Lower leg skin (tissue), 4 donors: ENCODE data around the gene THAP8. TPM values are rescaled to one million over a fixed set of nuclear protein-coding genes. Genes with fewer than 3 reads are reported as not detected.

Source experiments
- DNase-seq, 2 donors: peaks; one replicate each; pipeline ENCODE4 v3.0.0-alpha.2; 2019; ENCODE audit warnings: low spot score in 2 of 2
- H3K4me3 ChIP-seq: fragments of 200-600 bp; sonication (generic); 2 replicates; pipeline ENCODE4 v1.5.1; 2017; ENCODE audit warnings: mild to moderate bottlenecking, low read depth; ENCODE audit not compliant: poor library complexity, severe bottlenecking
- POLR2A ChIP-seq, 2 donors: fragments of 450-650 bp; IDR thresholded peaks; one replicate each; pipeline ENCODE4 v1.6.1; 2016 to 2017; ENCODE audit warnings: antibody characterized with exemption in 2 of 2, mild to moderate bottlenecking in 1 of 2, moderate library complexity in 1 of 2
- WGBS, 2 donors: methylation state at CpG; one replicate each; pipeline ENCODE4 v1.1.5; 2018; 5-methylcytosine and 5-hydroxymethylcytosine counted together
- intact Hi-C: fragments of 100-400 bp; cut with DNase I; formaldehyde crosslinking; loops from one replicate; pipeline ENCODE4 v1.15.0; 2023; ENCODE audit warnings: low total_unique reads
- total RNA-seq, 4 donors: library from RNA; depleted of rRNA; stranded (reverse); fragments of >200 nt; gene quantifications; one replicate each; pipeline ENCODE4 v1.1.0, GENCODE V29; 2016
- TF ChIP-seq, protein P1 (sequence below), 3 donors: fragments of 450-650 bp; IDR thresholded peaks; one replicate each; pipeline ENCODE4 v1.5.1; 2016; ENCODE audit warnings: antibody characterized with exemption in 3 of 3, mild to moderate bottlenecking in 3 of 3, moderate library complexity in 2 of 3

The THAP8 gene
- total RNA-seq, 4 donors from 2014 or later, result 9.1 to 27.4 (median 9.5) TPM

DNA sequence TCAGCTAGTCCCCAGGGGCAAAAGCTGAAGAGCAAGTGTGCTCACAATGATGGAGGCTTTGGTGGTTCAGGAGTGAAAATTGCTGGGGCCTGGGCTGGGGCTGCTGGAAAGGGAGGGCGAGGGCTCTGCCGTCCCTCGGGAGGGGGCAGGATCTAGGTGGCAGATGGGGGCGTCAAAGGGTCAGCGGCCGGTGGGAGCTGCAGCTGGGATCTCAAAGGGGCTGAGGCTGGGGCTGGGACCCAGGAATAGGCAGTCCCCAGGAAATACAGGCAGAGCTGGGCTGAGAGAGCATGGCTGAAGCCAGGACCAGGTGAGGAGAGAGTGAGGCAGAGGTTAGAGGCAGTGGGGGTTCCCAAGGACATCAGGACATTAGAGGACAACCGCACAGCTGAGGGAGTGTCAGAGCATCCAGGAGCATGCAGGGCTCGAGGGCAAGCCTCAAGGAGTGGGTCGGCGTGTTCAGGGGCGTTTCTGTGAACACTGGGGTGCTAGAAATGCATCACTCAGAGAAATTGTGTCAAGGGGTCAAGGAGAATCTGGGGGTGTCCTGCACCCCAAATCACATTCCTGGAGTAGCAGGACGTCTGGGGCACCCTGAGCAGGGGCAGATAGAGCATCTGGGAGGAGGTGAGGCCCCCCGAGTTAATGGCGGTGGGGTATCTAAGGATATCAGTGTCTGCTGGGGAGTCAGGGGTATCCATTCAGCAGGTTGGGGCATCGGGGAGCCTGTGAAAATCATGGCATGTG lies 44.3 kb downstream of the THAP8 start:
- intact Hi-C loops, result loop anchor here (10.0 kb wide), 1 partner anchor 45 kb away; the partner anchor contains the start of genes THAP8 and WDR62
- TF ChIP-seq POLR2A (IDR thresholded peaks at IDR 0.05), result no peak
- TF ChIP-seq, protein P1, sequence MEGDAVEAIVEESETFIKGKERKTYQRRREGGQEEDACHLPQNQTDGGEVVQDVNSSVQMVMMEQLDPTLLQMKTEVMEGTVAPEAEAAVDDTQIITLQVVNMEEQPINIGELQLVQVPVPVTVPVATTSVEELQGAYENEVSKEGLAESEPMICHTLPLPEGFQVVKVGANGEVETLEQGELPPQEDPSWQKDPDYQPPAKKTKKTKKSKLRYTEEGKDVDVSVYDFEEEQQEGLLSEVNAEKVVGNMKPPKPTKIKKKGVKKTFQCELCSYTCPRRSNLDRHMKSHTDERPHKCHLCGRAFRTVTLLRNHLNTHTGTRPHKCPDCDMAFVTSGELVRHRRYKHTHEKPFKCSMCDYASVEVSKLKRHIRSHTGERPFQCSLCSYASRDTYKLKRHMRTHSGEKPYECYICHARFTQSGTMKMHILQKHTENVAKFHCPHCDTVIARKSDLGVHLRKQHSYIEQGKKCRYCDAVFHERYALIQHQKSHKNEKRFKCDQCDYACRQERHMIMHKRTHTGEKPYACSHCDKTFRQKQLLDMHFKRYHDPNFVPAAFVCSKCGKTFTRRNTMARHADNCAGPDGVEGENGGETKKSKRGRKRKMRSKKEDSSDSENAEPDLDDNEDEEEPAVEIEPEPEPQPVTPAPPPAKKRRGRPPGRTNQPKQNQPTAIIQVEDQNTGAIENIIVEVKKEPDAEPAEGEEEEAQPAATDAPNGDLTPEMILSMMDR (IDR thresholded peaks at IDR 0.05), result no peak
- DNase-seq, result no peak
- H3K4me3 ChIP-seq, result no peak overlapping the region
- 48 to 52% methylated on average over 15 of the region's 15 CpGs for WGBS, 2 donors

DNA sequence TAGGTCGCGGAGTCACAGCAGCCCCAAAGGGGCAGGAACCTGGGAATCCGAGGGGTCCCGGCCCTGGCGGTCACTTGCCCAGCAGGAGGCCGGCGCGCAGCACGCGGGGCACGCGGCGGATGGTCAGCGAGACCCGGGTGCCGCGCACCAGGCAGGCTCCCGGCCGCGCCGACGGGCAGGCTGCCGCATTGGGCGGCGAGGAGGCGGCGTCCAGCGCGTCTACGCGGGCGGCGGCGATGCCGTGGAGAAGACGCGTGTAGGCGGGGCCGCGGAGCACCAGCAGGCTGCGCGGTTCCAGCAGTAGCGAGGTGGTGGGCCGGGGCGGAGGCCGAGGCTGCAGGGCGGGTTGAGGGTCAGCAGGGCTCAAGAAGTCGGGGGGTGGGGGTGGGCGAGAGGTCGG lies 44.9 kb downstream of the THAP8 start:
- H3K4me3 ChIP-seq, result no peak overlapping the region
- 1 to 3% methylated on average over 22 to 50 of the region's 50 CpGs for WGBS, 2 donors
- intact Hi-C loops, result loop anchor here (10.0 kb wide), 1 partner anchor 46 kb away; the partner anchor contains the start of genes THAP8 and WDR62
- DNase-seq, result peak in 1 of 2 donors; percentile 91
- TF ChIP-seq, protein P1 (IDR thresholded peaks at IDR 0.05), result no peak
- no peak for TF ChIP-seq POLR2A (IDR thresholded peaks at IDR 0.05)

GRCh38 chr19:36008336-36008978 lies 45.6 kb downstream of the THAP8 start, which contains the start of gene SYNE4:
Gene SYNE4 (minus strand): TSS chr19:36008813. CDS start chr19:36008681, 132 bp downstream.
- DNase-seq, result no peak
- TF ChIP-seq POLR2A (IDR thresholded peaks at IDR 0.05), result no peak
- TF ChIP-seq, protein P1 (IDR thresholded peaks at IDR 0.05), result no peak
- 52 to 53% methylated on average over 16 to 17 of the region's 19 CpGs for WGBS, 2 donors

GRCh38 chr19:36006955-36007354 lies 47.1 kb downstream of the THAP8 start:
- TF ChIP-seq POLR2A (IDR thresholded peaks at IDR 0.05), result no peak
- TF ChIP-seq, protein P1 (IDR thresholded peaks at IDR 0.05), result no peak
- DNase-seq, result no peak
- H3K4me3 ChIP-seq, result no peak overlapping the region
- 86 to 91% methylated on average over 5 of the region's 5 CpGs for WGBS, 2 donors
- intact Hi-C loops, result loop anchor here (10.0 kb wide), 1 partner anchor 48 kb away; the partner anchor contains the start of genes THAP8 and WDR62

More at GRCh38 chr19:36008336-36008978, 45.6 kb downstream of the THAP8 start, which contains the start of gene SYNE4:
- H3K4me3 ChIP-seq, result no peak within 1 kb of the TSS
- intact Hi-C loops, result loop anchor here (10.0 kb wide), 1 partner anchor 46 kb away; the partner anchor contains the start of genes THAP8 and WDR62

DNA sequence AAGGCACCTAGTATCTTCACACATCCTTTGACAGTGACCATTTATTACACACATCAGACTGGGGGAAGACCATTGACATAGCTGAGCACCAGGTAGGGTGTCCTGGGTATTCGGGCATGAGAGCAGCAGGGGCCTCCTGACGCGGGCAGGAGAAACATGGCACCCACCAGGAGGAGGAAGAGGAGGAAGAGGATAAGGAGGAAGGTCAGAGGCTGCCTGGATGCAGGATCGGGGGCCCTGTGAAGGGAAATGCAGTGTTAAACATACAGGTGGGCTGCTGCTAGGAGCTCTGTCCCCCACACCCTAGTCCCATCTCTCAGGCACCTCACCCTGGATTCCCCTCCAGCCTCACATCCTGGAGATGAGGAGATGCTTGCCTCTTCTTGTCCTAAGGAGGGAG lies 50.8 kb downstream of the THAP8 start:
- no peak for DNase-seq
- no peak for TF ChIP-seq POLR2A (IDR thresholded peaks at IDR 0.05)
- TF ChIP-seq, protein P1 (IDR thresholded peaks at IDR 0.05), result no peak
- intact Hi-C loops, result loop anchor here (10.0 kb wide), 1 partner anchor 52 kb away; the partner anchor contains the start of genes THAP8 and WDR62
- H3K4me3 ChIP-seq, result no peak overlapping the region
- 96 to 97% methylated on average over 4 of the region's 4 CpGs for WGBS, 2 donors
